Cardiac muscle cell (in vitro differentiated cells and primary cell): Measurements from ENCODE around the gene RPGRIP1L. TPM values are rescaled to one million over a fixed set of nuclear protein-coding genes. Genes with fewer than 3 reads are reported as not detected.

Experiments
- DNase-seq, 2 donors: peaks; one replicate each; pipeline versions ENCODE4 v3.0.0 to v3.0.0-alpha.2; 2010 to 2017; ENCODE audit warnings: low read depth in 1 of 2, low spot score in 1 of 2
- H3K27ac ChIP-seq: fragments of 200-600 bp; sonication (generic); 2 replicates; pipeline ENCODE4 v1.5.1; 2016
- H3K27me3 ChIP-seq: fragments of 200-600 bp; sonication (generic); 2 replicates; pipeline ENCODE4 v1.6.0; 2016; ENCODE audit warnings: control low read depth
- H3K36me3 ChIP-seq: fragments of 200-600 bp; sonication (generic); 2 replicates; pipeline ENCODE4 v1.5.1; 2016; ENCODE audit warnings: control low read depth
- H3K4me1 ChIP-seq: fragments of 200-600 bp; sonication (generic); 2 replicates; pipeline ENCODE4 v1.8.1; 2017; ENCODE audit warnings: low read depth, mild to moderate bottlenecking, mixed run types
- H3K4me3 ChIP-seq: fragments of 200-600 bp; sonication (generic); 2 replicates; pipeline ENCODE4 v1.5.1; 2016; ENCODE audit warnings: mild to moderate bottlenecking
- H3K9me3 ChIP-seq: fragments of 200-600 bp; sonication (generic); 2 replicates; pipeline ENCODE4 v1.5.1; 2017; ENCODE audit warnings: low read depth, mild to moderate bottlenecking, control low read depth
- polyA plus RNA-seq: library from polyadenylated mRNA; unstranded; fragments of >200 nt; fragmentation: Nextera tagmentation; extraction: Ambion mirVana; gene quantifications from 2 replicates; pipeline ENCODE4 v1.2.1, GENCODE V29; 2016
- total RNA-seq: library from RNA; depleted of rRNA; stranded (reverse); fragments of >200 nt; gene quantifications from 2 replicates; pipeline ENCODE4 v1.2.3, GENCODE V29; 2016
- TF ChIP-seq, protein P1 (sequence below): IDR thresholded peaks from 2 replicates; pipeline ENCODE4 v1.5.1; 2012; ENCODE audit warnings: low read depth, mild to moderate bottlenecking, low read length

RPGRIP1L gene
- total and polyA plus RNA-seq, 2 experiments from 2014 or later: 10.4 to 11.0 TPM

DNA sequence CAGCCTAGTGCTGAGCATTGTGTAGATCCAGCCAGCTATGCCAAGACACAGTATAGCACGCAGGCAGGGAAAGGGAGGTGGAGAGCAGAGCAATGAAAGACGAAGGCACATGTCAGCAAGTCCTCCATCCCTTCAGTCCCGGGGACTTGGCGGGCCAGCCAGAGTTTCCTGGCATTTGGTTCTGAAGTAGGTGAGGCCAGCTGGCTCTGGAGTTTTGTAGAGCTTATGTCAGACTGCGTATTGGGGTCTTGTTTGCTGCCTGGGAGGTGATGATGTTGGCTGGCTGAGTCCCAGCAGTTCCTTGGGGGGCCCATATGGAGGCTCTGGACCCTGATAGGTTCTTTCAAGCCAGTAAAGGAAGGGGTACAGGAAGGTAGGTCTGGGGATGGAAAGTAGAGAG, 144.9 kb downstream of the RPGRIP1L start:
- Histone ChIP-seq H3K27me3 (no peaks in the 10 kb centered on the region), H3K4me1 (no peaks in the 10 kb centered on the region), H3K4me3 (no peak overlapping the region), H3K27ac (no peak overlapping the region), H3K9me3 (no peaks in the 10 kb centered on the region), H3K36me3 (no peaks in the 10 kb centered on the region)
- no peak for DNase-seq
- TF ChIP-seq, protein P1, sequence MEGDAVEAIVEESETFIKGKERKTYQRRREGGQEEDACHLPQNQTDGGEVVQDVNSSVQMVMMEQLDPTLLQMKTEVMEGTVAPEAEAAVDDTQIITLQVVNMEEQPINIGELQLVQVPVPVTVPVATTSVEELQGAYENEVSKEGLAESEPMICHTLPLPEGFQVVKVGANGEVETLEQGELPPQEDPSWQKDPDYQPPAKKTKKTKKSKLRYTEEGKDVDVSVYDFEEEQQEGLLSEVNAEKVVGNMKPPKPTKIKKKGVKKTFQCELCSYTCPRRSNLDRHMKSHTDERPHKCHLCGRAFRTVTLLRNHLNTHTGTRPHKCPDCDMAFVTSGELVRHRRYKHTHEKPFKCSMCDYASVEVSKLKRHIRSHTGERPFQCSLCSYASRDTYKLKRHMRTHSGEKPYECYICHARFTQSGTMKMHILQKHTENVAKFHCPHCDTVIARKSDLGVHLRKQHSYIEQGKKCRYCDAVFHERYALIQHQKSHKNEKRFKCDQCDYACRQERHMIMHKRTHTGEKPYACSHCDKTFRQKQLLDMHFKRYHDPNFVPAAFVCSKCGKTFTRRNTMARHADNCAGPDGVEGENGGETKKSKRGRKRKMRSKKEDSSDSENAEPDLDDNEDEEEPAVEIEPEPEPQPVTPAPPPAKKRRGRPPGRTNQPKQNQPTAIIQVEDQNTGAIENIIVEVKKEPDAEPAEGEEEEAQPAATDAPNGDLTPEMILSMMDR: no peak

DNA sequence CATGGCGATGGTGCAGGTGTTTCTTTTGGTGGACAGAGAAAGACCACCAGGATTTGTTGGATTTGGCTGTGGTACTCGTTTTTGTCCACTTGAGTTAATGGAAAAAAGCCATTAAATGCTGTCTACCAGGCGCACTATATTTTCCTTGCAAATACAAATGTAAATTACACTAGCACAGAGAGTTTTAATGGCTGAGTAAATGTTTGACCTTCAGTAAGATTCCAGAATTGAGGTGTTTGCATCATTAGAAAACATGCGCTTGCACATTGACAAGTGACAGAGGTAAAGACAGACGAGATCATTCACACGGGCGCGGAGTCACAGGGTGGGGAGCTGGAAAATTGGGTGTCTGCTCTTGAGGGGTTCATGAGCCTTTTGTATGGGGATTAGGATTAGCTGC, 147.1 kb downstream of the RPGRIP1L start:
- Histone ChIP-seq H3K4me3 (no peak overlapping the region), H3K4me1 (no peaks in the 10 kb centered on the region), H3K27me3 (no peaks in the 10 kb centered on the region), H3K9me3 (no peaks in the 10 kb centered on the region), H3K27ac (no peak overlapping the region), H3K36me3 (no peaks in the 10 kb centered on the region)
- DNase-seq: no peak
- TF ChIP-seq, protein P1: no peak

DNA sequence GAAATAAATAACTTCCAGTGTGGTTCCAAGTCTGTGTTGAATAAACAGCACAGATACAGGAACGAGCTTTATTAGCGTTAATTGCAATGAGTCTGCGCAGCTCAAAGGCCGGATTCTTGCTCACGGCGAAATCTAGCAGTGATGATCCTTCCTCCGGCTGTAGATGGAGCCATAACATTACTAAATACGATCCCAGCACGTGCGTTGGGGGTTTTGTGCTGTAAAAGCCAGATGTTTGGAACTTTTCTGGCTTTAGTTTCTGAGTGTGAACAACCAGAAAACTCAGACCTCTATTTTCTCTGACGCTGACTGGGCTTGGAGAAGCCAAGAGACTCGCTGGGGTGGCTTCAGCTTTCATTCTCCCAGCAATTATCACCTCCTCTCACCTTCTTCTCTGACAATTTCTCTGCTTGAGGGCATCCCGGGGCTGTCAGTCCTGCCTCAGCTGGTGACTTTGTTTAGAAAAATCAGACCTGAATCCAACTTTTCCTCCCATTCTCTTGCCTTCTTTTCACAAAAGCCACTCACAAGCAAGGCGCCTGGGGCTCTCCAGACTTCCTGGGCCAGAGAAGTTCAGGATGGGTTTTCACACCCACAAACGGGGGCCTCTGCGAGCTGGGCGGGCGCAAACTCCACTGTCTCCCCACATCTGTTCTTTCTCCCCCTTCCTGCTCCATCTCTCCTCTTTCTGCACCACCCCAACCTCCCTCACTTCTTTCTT, 153.5 kb downstream of the RPGRIP1L start:
- Histone ChIP-seq H3K4me3 (no peak overlapping the region), H3K27me3 (no peaks in the 10 kb centered on the region), H3K9me3 (no peaks in the 10 kb centered on the region), H3K36me3 (no peaks in the 10 kb centered on the region), H3K4me1 (no peaks in the 10 kb centered on the region), H3K27ac (no peak overlapping the region)
- DNase-seq: peak; percentile 77 to 93
- TF ChIP-seq, protein P1: peak; percentile 82

Other genes with a start within 250 kb of the RPGRIP1L start
- gene AKTIP, start 200.7 kb downstream of the RPGRIP1L start, total RNA-seq: 33.9 and 58.0 TPM in 2 replicates
- 39.4 and 43.2 TPM in 2 replicates for gene AKTIP, start 200.7 kb downstream of the RPGRIP1L start, polyA plus RNA-seq
- gene FTO, start 297 bp upstream of the RPGRIP1L start, total RNA-seq: 90.6 and 93.8 TPM in 2 replicates
- 77.7 and 116 TPM in 2 replicates for gene FTO, start 297 bp upstream of the RPGRIP1L start, polyA plus RNA-seq